HepG2 (cell line): Measurements from ENCODE around the gene BCKDHA. TPM values are rescaled to one million over a fixed set of nuclear protein-coding genes. Genes with fewer than 3 reads are reported as not detected.

ENCODE experiments used
- HDAC1 ChIP-seq: sonication (generic); formaldehyde crosslinking; IDR thresholded peaks from 2 replicates; pipeline ENCODE4 v1.5.1; 2020; ENCODE audit warnings: mild to moderate bottlenecking, missing genetic modification reagents
- KLF16 ChIP-seq, 2 experiments: sonication (generic) in 1 of 2; formaldehyde crosslinking in 1 of 2; IDR thresholded peaks; 2 replicates each; pipeline versions ENCODE4 v1.6.1 to v1.8.0; 2016 to 2023; ENCODE audit warnings: missing genetic modification reagents in 2 of 2, missing compliant biosample characterization in 1 of 2
- NR2C2 ChIP-seq: sonication (generic); formaldehyde crosslinking; IDR thresholded peaks from 2 replicates; pipeline ENCODE4 v1.4.0; 2020; ENCODE audit warnings: missing genetic modification reagents, mild to moderate bottlenecking, moderate library complexity, borderline replicate concordance
- PLRG1 ChIP-seq: fragments of 450-650 bp; conservative IDR thresholded peaks from 2 replicates; pipeline ENCODE4 v1.6.1; 2016
- SALL2 ChIP-seq: sonication (generic); formaldehyde crosslinking; IDR thresholded peaks from 2 replicates; pipeline ENCODE4 v1.8.1; 2023; ENCODE audit warnings: mild to moderate bottlenecking, missing genetic modification reagents, inconsistent platforms
- SAP130 ChIP-seq: IDR thresholded peaks from 2 replicates; pipeline ENCODE4 v1.6.1; 2016; ENCODE audit warnings: low read depth
- SATB2 ChIP-seq: sonication (generic); formaldehyde crosslinking; IDR thresholded peaks from 2 replicates; pipeline ENCODE4 v1.5.0; 2020; ENCODE audit warnings: missing genetic modification reagents
- ZFP82 ChIP-seq: sonication (generic); formaldehyde crosslinking; IDR thresholded peaks from 2 replicates; pipeline ENCODE4 v1.5.1; 2020; ENCODE audit warnings: mild to moderate bottlenecking, missing genetic modification reagents, borderline replicate concordance
- ZFYVE20 ChIP-seq: sonication (generic); formaldehyde crosslinking; IDR thresholded peaks from 2 replicates; pipeline ENCODE4 v1.8.0; 2023; ENCODE audit warnings: low read depth, mild to moderate bottlenecking, moderate library complexity, missing genetic modification reagents, borderline replicate concordance
- ZNF557 ChIP-seq: sonication (generic); formaldehyde crosslinking; IDR thresholded peaks from 2 replicates; pipeline ENCODE4 v1.4.0; 2020; ENCODE audit warnings: missing genetic modification reagents
- ZNF878 ChIP-seq: sonication (generic); formaldehyde crosslinking; IDR thresholded peaks from 2 replicates; pipeline ENCODE4 v1.8.1; 2023; ENCODE audit warnings: mild to moderate bottlenecking, missing genetic modification reagents, moderate library complexity
- polyA plus RNA-seq, 8 experiments: library from polyadenylated mRNA; depleted of rRNA in 3 of 8; stranded (reverse) in 7 of 8; unstranded in 1 of 8; fragments of >200 nt; fragmentation: Illumina TruSeq in 4 of 8; extraction: Trizol in 4 of 8; gene quantifications; 2 replicates each; pipeline versions ENCODE4 v1.2.1 to v1.2.3, GENCODE V29; 2011 to 2016; ENCODE audit warnings: low read depth in 4 of 8, missing spikeins in 1 of 8, mixed read lengths in 1 of 8; ENCODE audit not compliant: insufficient read depth in 1 of 8
- total RNA-seq, 5 experiments: library from RNA; depleted of rRNA; stranded (reverse); fragments of >200 nt; fragmentation: Illumina TruSeq; extraction: Trizol; gene quantifications; 2 replicates each; pipeline ENCODE4 v1.2.3, GENCODE V29; 2016; ENCODE audit warnings: low read depth in 1 of 5
- TF ChIP-seq, protein P1 (sequence below): sonication (generic); formaldehyde crosslinking; IDR thresholded peaks from 2 replicates; pipeline ENCODE4 v1.5.1; 2020; ENCODE audit warnings: mild to moderate bottlenecking, missing genetic modification reagents, moderate library complexity
- TF ChIP-seq, protein P2 (sequence below): sonication (generic); formaldehyde crosslinking; IDR thresholded peaks from 2 replicates; pipeline ENCODE4 v1.4.0; 2020; ENCODE audit warnings: mild to moderate bottlenecking, missing genetic modification reagents
- TF ChIP-seq, protein P3 (sequence below): sonication (generic); formaldehyde crosslinking; IDR thresholded peaks from 2 replicates; pipeline ENCODE4 v1.4.0; 2020; ENCODE audit warnings: missing genetic modification reagents; ENCODE audit errors: not compliant biosample characterization
- TF ChIP-seq, protein P4 (sequence below): sonication (generic); formaldehyde crosslinking; IDR thresholded peaks from 2 replicates; pipeline ENCODE4 v1.9.0; 2021; ENCODE audit warnings: missing genetic modification reagents, mild to moderate bottlenecking, borderline replicate concordance
- TF ChIP-seq, protein P5 (sequence below): sonication (generic); formaldehyde crosslinking; IDR thresholded peaks from 2 replicates; pipeline ENCODE4 v1.5.1; 2020; ENCODE audit warnings: missing genetic modification reagents, mild to moderate bottlenecking, borderline replicate concordance

BCKDHA gene
- total and polyA plus RNA-seq, 2 of the 13 experiments (the other 11 are each of a cell fraction or from before 2014, with no cell fraction given): 11.8 to 31.5 TPM

DNA sequence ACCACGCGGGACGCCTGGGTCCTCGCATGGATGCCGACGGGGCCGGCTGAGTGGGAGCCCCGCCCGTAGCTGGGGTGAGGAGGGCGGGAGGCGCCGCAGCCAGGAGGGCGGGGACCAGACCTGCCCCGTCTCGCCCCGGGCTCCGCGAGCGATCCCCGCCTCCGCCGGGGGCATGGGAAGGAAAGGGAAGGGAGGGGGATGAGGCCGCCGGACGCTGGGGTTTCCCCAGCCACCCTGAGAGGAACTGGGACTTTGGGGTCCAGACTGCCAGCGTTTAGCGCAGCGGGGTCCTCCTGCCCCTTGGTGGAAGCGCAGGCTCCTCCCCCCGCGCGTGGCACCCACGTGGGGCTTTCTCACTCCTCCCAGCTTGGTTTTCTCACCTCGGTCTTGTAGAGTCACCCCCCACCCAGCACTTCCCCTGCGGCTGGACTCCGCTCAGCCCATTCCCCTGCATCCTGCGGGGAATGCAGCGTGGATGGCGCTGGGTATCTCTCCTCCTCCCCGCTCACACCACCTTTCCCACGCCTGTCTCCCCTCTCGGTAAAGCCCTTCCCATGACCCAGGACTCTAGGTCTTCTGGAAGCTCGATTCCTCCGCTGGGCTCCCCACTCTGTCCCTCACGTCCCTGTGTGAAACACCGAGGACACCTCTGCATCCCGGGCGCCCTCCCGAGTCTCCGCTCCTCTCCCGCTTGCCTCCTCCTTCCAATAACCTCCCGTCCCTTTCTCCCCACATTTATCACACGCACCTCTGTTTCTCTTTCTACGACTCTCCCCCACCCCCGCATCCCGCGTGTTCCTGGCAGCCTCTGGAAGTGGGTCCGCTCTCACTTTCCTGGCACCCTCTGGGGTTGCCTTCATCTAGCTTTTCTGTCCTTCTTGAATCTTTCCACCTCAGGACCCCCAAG lies 46.0 kb upstream of the BCKDHA start (continued):
- TF ChIP-seq, protein P1, sequence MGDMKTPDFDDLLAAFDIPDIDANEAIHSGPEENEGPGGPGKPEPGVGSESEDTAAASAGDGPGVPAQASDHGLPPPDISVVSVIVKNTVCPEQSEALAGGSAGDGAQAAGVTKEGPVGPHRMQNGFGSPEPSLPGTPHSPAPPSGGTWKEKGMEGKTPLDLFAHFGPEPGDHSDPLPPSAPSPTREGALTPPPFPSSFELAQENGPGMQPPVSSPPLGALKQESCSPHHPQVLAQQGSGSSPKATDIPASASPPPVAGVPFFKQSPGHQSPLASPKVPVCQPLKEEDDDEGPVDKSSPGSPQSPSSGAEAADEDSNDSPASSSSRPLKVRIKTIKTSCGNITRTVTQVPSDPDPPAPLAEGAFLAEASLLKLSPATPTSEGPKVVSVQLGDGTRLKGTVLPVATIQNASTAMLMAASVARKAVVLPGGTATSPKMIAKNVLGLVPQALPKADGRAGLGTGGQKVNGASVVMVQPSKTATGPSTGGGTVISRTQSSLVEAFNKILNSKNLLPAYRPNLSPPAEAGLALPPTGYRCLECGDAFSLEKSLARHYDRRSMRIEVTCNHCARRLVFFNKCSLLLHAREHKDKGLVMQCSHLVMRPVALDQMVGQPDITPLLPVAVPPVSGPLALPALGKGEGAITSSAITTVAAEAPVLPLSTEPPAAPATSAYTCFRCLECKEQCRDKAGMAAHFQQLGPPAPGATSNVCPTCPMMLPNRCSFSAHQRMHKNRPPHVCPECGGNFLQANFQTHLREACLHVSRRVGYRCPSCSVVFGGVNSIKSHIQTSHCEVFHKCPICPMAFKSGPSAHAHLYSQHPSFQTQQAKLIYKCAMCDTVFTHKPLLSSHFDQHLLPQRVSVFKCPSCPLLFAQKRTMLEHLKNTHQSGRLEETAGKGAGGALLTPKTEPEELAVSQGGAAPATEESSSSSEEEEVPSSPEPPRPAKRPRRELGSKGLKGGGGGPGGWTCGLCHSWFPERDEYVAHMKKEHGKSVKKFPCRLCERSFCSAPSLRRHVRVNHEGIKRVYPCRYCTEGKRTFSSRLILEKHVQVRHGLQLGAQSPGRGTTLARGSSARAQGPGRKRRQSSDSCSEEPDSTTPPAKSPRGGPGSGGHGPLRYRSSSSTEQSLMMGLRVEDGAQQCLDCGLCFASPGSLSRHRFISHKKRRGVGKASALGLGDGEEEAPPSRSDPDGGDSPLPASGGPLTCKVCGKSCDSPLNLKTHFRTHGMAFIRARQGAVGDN (CRISPR knock-in tag): peak; percentile 53
- peak in 1 of 2 experiments; percentile 30; a peak in 1 of 4 replicates for TF ChIP-seq KLF16 (CRISPR knock-in tag; IDR thresholded peaks at IDR 0.05)
- TF ChIP-seq, protein P2, sequence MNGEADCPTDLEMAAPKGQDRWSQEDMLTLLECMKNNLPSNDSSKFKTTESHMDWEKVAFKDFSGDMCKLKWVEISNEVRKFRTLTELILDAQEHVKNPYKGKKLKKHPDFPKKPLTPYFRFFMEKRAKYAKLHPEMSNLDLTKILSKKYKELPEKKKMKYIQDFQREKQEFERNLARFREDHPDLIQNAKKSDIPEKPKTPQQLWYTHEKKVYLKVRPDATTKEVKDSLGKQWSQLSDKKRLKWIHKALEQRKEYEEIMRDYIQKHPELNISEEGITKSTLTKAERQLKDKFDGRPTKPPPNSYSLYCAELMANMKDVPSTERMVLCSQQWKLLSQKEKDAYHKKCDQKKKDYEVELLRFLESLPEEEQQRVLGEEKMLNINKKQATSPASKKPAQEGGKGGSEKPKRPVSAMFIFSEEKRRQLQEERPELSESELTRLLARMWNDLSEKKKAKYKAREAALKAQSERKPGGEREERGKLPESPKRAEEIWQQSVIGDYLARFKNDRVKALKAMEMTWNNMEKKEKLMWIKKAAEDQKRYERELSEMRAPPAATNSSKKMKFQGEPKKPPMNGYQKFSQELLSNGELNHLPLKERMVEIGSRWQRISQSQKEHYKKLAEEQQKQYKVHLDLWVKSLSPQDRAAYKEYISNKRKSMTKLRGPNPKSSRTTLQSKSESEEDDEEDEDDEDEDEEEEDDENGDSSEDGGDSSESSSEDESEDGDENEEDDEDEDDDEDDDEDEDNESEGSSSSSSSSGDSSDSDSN (CRISPR knock-in tag): 0 out of 2 replicates have a peak, but pooled peaks have one; percentile 17
- TF ChIP-seq, protein P3, sequence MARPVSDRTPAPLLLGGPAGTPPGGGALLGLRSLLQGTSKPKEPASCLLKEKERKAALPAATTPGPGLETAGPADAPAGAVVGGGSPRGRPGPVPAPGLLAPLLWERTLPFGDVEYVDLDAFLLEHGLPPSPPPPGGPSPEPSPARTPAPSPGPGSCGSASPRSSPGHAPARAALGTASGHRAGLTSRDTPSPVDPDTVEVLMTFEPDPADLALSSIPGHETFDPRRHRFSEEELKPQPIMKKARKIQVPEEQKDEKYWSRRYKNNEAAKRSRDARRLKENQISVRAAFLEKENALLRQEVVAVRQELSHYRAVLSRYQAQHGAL (CRISPR knock-in tag): no peak
- TF ChIP-seq, protein P4, sequence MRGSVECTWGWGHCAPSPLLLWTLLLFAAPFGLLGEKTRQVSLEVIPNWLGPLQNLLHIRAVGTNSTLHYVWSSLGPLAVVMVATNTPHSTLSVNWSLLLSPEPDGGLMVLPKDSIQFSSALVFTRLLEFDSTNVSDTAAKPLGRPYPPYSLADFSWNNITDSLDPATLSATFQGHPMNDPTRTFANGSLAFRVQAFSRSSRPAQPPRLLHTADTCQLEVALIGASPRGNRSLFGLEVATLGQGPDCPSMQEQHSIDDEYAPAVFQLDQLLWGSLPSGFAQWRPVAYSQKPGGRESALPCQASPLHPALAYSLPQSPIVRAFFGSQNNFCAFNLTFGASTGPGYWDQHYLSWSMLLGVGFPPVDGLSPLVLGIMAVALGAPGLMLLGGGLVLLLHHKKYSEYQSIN (CRISPR knock-in tag): no peak
- TF ChIP-seq SATB2 (CRISPR knock-in tag): no peak
- TF ChIP-seq ZNF878 (CRISPR knock-in tag): no peak
- TF ChIP-seq ZFP82: no peak
- TF ChIP-seq SALL2: 0 out of 2 replicates have a peak, but pooled peaks have one; percentile 26
- peak; percentile 48; the same call in 1 of the 2 replicates for TF ChIP-seq HDAC1 (CRISPR knock-in tag)
- TF ChIP-seq NR2C2: no peak
- TF ChIP-seq SAP130 (CRISPR knock-in tag): peak; percentile 41
- TF ChIP-seq ZNF557: no peak
- TF ChIP-seq ZFYVE20 (CRISPR knock-in tag): no peak
- TF ChIP-seq, protein P5, sequence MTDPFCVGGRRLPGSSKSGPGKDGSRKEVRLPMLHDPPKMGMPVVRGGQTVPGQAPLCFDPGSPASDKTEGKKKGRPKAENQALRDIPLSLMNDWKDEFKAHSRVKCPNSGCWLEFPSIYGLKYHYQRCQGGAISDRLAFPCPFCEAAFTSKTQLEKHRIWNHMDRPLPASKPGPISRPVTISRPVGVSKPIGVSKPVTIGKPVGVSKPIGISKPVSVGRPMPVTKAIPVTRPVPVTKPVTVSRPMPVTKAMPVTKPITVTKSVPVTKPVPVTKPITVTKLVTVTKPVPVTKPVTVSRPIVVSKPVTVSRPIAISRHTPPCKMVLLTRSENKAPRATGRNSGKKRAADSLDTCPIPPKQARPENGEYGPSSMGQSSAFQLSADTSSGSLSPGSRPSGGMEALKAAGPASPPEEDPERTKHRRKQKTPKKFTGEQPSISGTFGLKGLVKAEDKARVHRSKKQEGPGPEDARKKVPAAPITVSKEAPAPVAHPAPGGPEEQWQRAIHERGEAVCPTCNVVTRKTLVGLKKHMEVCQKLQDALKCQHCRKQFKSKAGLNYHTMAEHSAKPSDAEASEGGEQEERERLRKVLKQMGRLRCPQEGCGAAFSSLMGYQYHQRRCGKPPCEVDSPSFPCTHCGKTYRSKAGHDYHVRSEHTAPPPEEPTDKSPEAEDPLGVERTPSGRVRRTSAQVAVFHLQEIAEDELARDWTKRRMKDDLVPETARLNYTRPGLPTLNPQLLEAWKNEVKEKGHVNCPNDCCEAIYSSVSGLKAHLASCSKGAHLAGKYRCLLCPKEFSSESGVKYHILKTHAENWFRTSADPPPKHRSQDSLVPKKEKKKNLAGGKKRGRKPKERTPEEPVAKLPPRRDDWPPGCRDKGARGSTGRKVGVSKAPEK: no peak
- no peak for TF ChIP-seq PLRG1
